Thyroid gland (tissue), 4 donors: ENCODE data around the gene ABI3BP.

Source experiments
- CTCF ChIP-seq, 6 experiments: fragments of 200-600 bp in 3 of 6; fragments of 450-650 bp in 3 of 6; sonication (generic) in 3 of 6; IDR thresholded peaks; one replicate each; pipeline ENCODE4 v1.5.1; 2016 to 2019; ENCODE audit warnings: antibody characterized with exemption in 6 of 6, mild to moderate bottlenecking in 2 of 6, inconsistent platforms in 1 of 6, moderate library complexity in 1 of 6
- POLR2A ChIP-seq, 2 donors: fragments of 450-650 bp; IDR thresholded peaks; one replicate each; pipeline ENCODE4 v1.6.1; 2017; ENCODE audit warnings: antibody characterized with exemption in 2 of 2, mild to moderate bottlenecking in 2 of 2, moderate library complexity in 1 of 2

DNA sequence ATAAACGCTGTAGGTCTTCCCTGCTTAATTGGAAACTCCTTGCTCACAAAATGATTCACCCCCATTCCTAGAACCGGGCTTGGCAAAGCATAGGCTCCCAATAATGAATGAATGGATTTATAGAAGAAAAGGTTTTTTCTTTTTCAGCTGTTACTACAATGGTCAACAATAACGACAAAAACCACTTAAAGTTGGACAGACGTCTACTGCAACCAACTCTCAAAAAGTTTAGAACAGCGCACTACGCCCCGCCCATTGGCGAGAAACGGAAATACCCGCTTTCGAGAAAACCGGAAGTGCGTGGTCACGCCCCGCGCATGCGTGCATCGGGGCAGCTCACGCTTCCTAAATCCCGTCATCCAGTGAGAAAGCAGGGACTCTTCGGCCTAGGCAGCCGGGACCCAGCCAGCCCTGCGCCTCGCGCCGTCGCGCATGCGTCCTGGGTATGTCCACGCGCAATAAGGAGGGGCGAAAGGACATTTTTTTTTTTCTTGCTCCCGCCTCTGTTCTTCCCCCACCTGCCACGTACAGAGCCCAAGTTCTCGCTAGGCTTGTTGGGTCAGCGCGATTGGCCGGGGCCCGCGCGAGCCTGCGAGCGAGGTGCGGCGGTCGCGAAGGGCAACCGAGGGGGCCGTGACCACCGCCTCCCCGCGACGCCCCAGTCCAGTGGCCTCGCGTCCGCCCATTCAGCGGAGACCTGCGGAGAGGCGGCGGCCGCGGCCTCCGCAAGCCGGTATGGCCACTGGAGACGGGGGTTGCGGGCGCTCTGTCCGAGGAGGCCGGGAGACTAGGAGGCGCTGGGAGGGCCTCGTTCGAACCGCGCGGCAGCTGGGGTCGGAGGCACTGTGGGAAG lies 284.0 kb downstream of the ABI3BP start, which contains the start of gene TFG:
- no peak for TF ChIP-seq CTCF (IDR thresholded peaks at IDR 0.05)
- peak in 1 of 2 donors; percentile 84 for TF ChIP-seq POLR2A (IDR thresholded peaks at IDR 0.05)
